HEK293 (cell line): Measurements from ENCODE around the gene MISP.
A peak's percentile ranks its signal among the peaks of the same experiment; 100 is the strongest.

ENCODE experiments used
- CTCF ChIA-PET: fragments of 350-600 bp; formaldehyde crosslinking; extraction: SDS; loops from one replicate; lab custom pipeline; 2021; ENCODE audit warnings: antibody characterized with exemption; lab: Yijun Ruan, JAX
- POLR2A ChIA-PET: fragments of 300-600 bp; formaldehyde crosslinking; extraction: SDS; loops from one replicate; lab custom pipeline; 2020; ENCODE audit warnings: antibody characterized with exemption, inconsistent platforms; lab: Yijun Ruan, JAX
- H3K27ac ChIP-seq: fragments of 200-500 bp; sonication (Bioruptor generic); 2 replicates; pipeline ENCODE4 v1.5.1; 2014; ENCODE audit warnings: low read depth, low read length, control low read depth, inconsistent platforms; ENCODE audit errors: extremely low read depth
- H3K36me3 ChIP-seq, 2 experiments: fragments of 200-500 bp in 1 of 2; sonication (Bioruptor generic) in 1 of 2; 1 replicate in 1 of 2; 2 replicates in 1 of 2; pipeline ENCODE4 v1.5.1; 2014 to 2017; ENCODE audit warnings: inconsistent platforms in 2 of 2, low read length in 2 of 2; ENCODE audit not compliant: control insufficient read depth in 2 of 2, insufficient read depth in 1 of 2
- H3K4me1 ChIP-seq: fragments of 200-500 bp; sonication (Bioruptor generic); 2 replicates; pipeline ENCODE4 v1.5.1; 2014; ENCODE audit warnings: mild to moderate bottlenecking, low read length, inconsistent platforms; ENCODE audit not compliant: control insufficient read depth, insufficient read depth
- H3K4me3 ChIP-seq: 2 replicates; pipeline ENCODE4 v1.5.1; 2011; ENCODE audit warnings: low read depth, mild to moderate bottlenecking, control low read depth, low read length, moderate library complexity
- H3K9me3 ChIP-seq: fragments of 200-500 bp; sonication (Bioruptor generic); 2 replicates; pipeline ENCODE4 v1.5.1; 2014; ENCODE audit warnings: low read depth, low read length, inconsistent platforms; ENCODE audit not compliant: control insufficient read depth, insufficient read depth
- BCL11B ChIP-seq: fragments of 450-650 bp; formaldehyde crosslinking; IDR thresholded peaks from 2 replicates; pipeline ENCODE4 v1.5.1; 2016; ENCODE audit warnings: low read depth, missing biosample characterization, missing genetic modification characterization
- PATZ1 ChIP-seq: fragments of 450-650 bp; formaldehyde crosslinking; IDR thresholded peaks from 2 replicates; pipeline ENCODE4 v1.5.1; 2016; ENCODE audit warnings: missing biosample characterization, missing genetic modification characterization
- PRDM10 ChIP-seq: fragments of 450-650 bp; formaldehyde crosslinking; IDR thresholded peaks from 2 replicates; pipeline ENCODE4 v1.5.1; 2016; ENCODE audit warnings: missing biosample characterization, missing genetic modification characterization
- ZBTB26 ChIP-seq: fragments of 450-650 bp; formaldehyde crosslinking; optimal IDR thresholded peaks from 2 replicates; pipeline ENCODE3; 2016; ENCODE audit warnings: missing biosample characterization, mild to moderate bottlenecking, missing genetic modification characterization
- ZBTB49 ChIP-seq: fragments of 450-650 bp; formaldehyde crosslinking; IDR thresholded peaks from 2 replicates; pipeline ENCODE4 v1.5.1; 2016; ENCODE audit warnings: missing biosample characterization, missing genetic modification characterization, low read depth
- ZBTB8A ChIP-seq: fragments of 450-650 bp; formaldehyde crosslinking; IDR thresholded peaks from 2 replicates; pipeline ENCODE4 v1.5.1; 2016; ENCODE audit warnings: missing biosample characterization, missing genetic modification characterization
- ZFHX2 ChIP-seq: fragments of 450-650 bp; formaldehyde crosslinking; conservative IDR thresholded peaks from 2 replicates; pipeline ENCODE4 v1.5.1; 2016; ENCODE audit warnings: missing biosample characterization, missing genetic modification characterization
- ZFP69B ChIP-seq: fragments of 450-650 bp; formaldehyde crosslinking; IDR thresholded peaks from 2 replicates; pipeline ENCODE4 v1.5.1; 2016; ENCODE audit warnings: missing biosample characterization, missing genetic modification characterization
- ZNF16 ChIP-seq: fragments of 450-650 bp; formaldehyde crosslinking; IDR thresholded peaks from 2 replicates; pipeline ENCODE4 v1.5.1; 2016; ENCODE audit warnings: low read depth, missing biosample characterization, missing genetic modification characterization
- ZNF26 ChIP-seq: fragments of 450-650 bp; formaldehyde crosslinking; IDR thresholded peaks from 2 replicates; pipeline ENCODE4 v1.5.1; 2016; ENCODE audit warnings: missing biosample characterization, missing genetic modification characterization
- ZNF335 ChIP-seq: fragments of 450-650 bp; formaldehyde crosslinking; conservative IDR thresholded peaks from 2 replicates; pipeline ENCODE4 v1.5.1; 2016; ENCODE audit warnings: missing biosample characterization, missing genetic modification characterization
- ZNF341 ChIP-seq: fragments of 450-650 bp; formaldehyde crosslinking; IDR thresholded peaks from 2 replicates; pipeline ENCODE4; 2016; ENCODE audit warnings: low read depth, missing biosample characterization, missing genetic modification characterization
- ZNF488 ChIP-seq: fragments of 450-650 bp; formaldehyde crosslinking; IDR thresholded peaks from 2 replicates; pipeline ENCODE4 v1.5.1; 2016; ENCODE audit warnings: missing biosample characterization, missing genetic modification characterization
- ZNF501 ChIP-seq: fragments of 450-650 bp; formaldehyde crosslinking; IDR thresholded peaks from 2 replicates; pipeline ENCODE4 v1.5.1; 2016; ENCODE audit warnings: missing biosample characterization, missing genetic modification characterization
- ZNF596 ChIP-seq: fragments of 450-650 bp; IDR thresholded peaks from 2 replicates; pipeline ENCODE4 v1.5.0; 2018; ENCODE audit warnings: missing biosample characterization, mild to moderate bottlenecking, missing genetic modification characterization, moderate library complexity
- ZNF707 ChIP-seq: fragments of 450-650 bp; formaldehyde crosslinking; IDR thresholded peaks from 2 replicates; pipeline ENCODE4 v1.5.1; 2016; ENCODE audit warnings: missing biosample characterization, missing genetic modification characterization

MISP gene

GRCh38 chr19:708154-709143, 42.5 kb upstream of the MISP start, which contains the start of gene PALM:
Gene PALM (plus strand): TSS chr19:708935. CDS start chr19:709147, 212 bp downstream.
- H3K36me3 ChIP-seq = no peaks in the 10 kb centered on the region
- H3K4me1 ChIP-seq = no peaks in the 10 kb centered on the region
- no peaks in the 10 kb centered on the region for H3K9me3 ChIP-seq
- POLR2A ChIA-PET = interaction anchor here (1.1 to 2.2 kb wide), 4 partner anchors 15 to 247 kb away, joined by 3 to 10 read pairs (median 4); no protein-coding TSS in a partner anchor
- H3K4me3 ChIP-seq = peak within 1 kb of the TSS; percentile 58
- CTCF ChIA-PET = interaction anchor here (0.6 to 2.3 kb wide), 12 partner anchors 9 to 274 kb away, joined by 3 to 12 read pairs (median 4); no protein-coding TSS in a partner anchor
- TF ChIP-seq ZNF341 (tag by site-specific recombination) (peak; percentile 68), ZFP69B (tag by site-specific recombination) (no peak), ZNF488 (tag by site-specific recombination) (no peak), ZNF16 (tag by site-specific recombination) (peak; percentile 84), ZBTB26 (tag by site-specific recombination) (peak; percentile 17), PATZ1 (tag by site-specific recombination) (peak; percentile 46), ZNF335 (0 out of 2 replicates have a peak, but pooled peaks have one; percentile 20), ZBTB8A (tag by site-specific recombination) (peak; percentile 43; the same call in 1 of the 2 replicates)
- H3K27ac ChIP-seq = peak within 1 kb of the TSS; percentile 60; the same call in 1 of the 2 replicates

GRCh38 chr19:709196-709964, 41.5 kb upstream of the MISP start:
- H3K4me3 ChIP-seq = peak overlapping the region; percentile 58
- POLR2A ChIA-PET = interaction anchor here (2.2 kb wide), 1 partner anchor 30 kb away, joined by 10 read pairs; no protein-coding TSS in a partner anchor
- no peaks in the 10 kb centered on the region for H3K4me1 ChIP-seq
- H3K27ac ChIP-seq = peak overlapping the region; percentile 60; the same call in 1 of the 2 replicates
- H3K36me3 ChIP-seq = no peaks in the 10 kb centered on the region
- CTCF ChIA-PET = interaction anchor here (0.7 to 1.0 kb wide), 2 partner anchors 21 to 123 kb away, joined by 3 to 4 read pairs; no protein-coding TSS in a partner anchor
- H3K9me3 ChIP-seq = no peaks in the 10 kb centered on the region
- TF ChIP-seq BCL11B (tag by site-specific recombination) = no peak
- TF ChIP-seq ZBTB26 (tag by site-specific recombination) = peak; percentile 42
- no peak for TF ChIP-seq ZNF596
- TF ChIP-seq ZNF501 (tag by site-specific recombination) = no peak
- no peak for TF ChIP-seq ZNF707 (tag by site-specific recombination)
- no peak for TF ChIP-seq ZNF26 (tag by site-specific recombination)
- no peak; the same call in 1 of the 2 replicates for TF ChIP-seq ZFHX2 (tag by site-specific recombination)
- TF ChIP-seq ZBTB49 (tag by site-specific recombination) = no peak
- TF ChIP-seq PRDM10 = 0 out of 2 replicates have a peak, but pooled peaks have one; percentile 14
